Adrenal gland (tissue), 5 donors: ENCODE data around the gene SYNE1.

Source experiments
- CTCF ChIP-seq, 6 experiments: fragments of 450-650 bp in 4 of 6; fragments of 200-600 bp in 2 of 6; sonication (generic) in 1 of 6; IDR thresholded peaks; 1 replicate in 5 of 6; 2 replicates in 1 of 6; pipeline versions ENCODE4 v1.5.1 to v1.8.0; 2016 to 2021; ENCODE audit warnings: antibody characterized with exemption in 6 of 6, mild to moderate bottlenecking in 2 of 6, moderate library complexity in 1 of 6
- POLR2A ChIP-seq, 2 donors: fragments of 450-650 bp; IDR thresholded peaks; one replicate each; pipeline ENCODE4 v1.6.1; 2017; ENCODE audit warnings: antibody characterized with exemption in 2 of 2, mild to moderate bottlenecking in 2 of 2, moderate library complexity in 1 of 2
- donor health status: DM: no; HTN: no; CAD: no.

GRCh38 chr6:152600022-152600421 lies 37.1 kb downstream of the SYNE1 start:
- TF ChIP-seq CTCF (IDR thresholded peaks at IDR 0.05) (no peak), POLR2A (IDR thresholded peaks at IDR 0.05) (no peak)
